SK-N-MC (cell line): ENCODE measurements around the gene UBR3.
"Not testable (repeated sequence)": the region's sequence is repeated elsewhere in the genome, so short reads cannot be mapped to it uniquely, and the experiment has no call there.

Experiments
- DNase-seq: peaks from one replicate; pipeline ENCODE4 v3.0.0-alpha.2; 2011; ENCODE audit warnings: low read depth, low spot score
- H3K27ac ChIP-seq: fragments of 200-600 bp; sonication (generic); 2 replicates; pipeline ENCODE4 v1.5.1; 2016; ENCODE audit warnings: mixed run types
- H3K36me3 ChIP-seq: fragments of 200-600 bp; sonication (generic); 2 replicates; pipeline ENCODE4 v1.6.1; 2017; ENCODE audit warnings: antibody characterized with exemption, low read length, mixed read lengths; ENCODE audit not compliant: insufficient read depth
- H3K4me3 ChIP-seq: fragments of 200-600 bp; sonication (generic); 2 replicates; pipeline ENCODE4 v1.5.1; 2016
- H3K9ac ChIP-seq: fragments of 200-600 bp; sonication (generic); 2 replicates; pipeline ENCODE4 v1.8.0; 2017; ENCODE audit warnings: mixed run types, mixed read lengths; ENCODE audit not compliant: insufficient read length
- H3K9me3 ChIP-seq: fragments of 200-600 bp; sonication (generic); 2 replicates; pipeline ENCODE4 v1.6.1; 2017; ENCODE audit warnings: low read depth, mild to moderate bottlenecking, antibody characterized with exemption, low read length, moderate library complexity, mixed read lengths
- EZH2 ChIP-seq: fragments of 200-600 bp; sonication (generic); IDR thresholded peaks from one replicate; pipeline ENCODE4 v1.6.1; 2017; ENCODE audit warnings: antibody characterized with exemption
- FOXP2 ChIP-seq: optimal IDR thresholded peaks from 2 replicates; pipeline ENCODE3; 2011; ENCODE audit warnings: mild to moderate bottlenecking, moderate library complexity; ENCODE audit not compliant: insufficient read depth; ENCODE audit errors: extremely low read length, control extremely low read depth
- POLR2AphosphoS5 ChIP-seq: IDR thresholded peaks from 2 replicates; pipeline ENCODE4 v1.6.1; 2012; ENCODE audit warnings: mild to moderate bottlenecking, low read depth, low read length, borderline replicate concordance

Gene UBR3

GRCh38 chr2:170113168-170113894 is 286.1 kb downstream of the UBR3 start:
- Histone ChIP-seq H3K27ac (no peak overlapping the region), H3K9ac (no peak overlapping the region), H3K36me3 (no peaks in the 10 kb centered on the region), H3K4me3 (no peak overlapping the region), H3K9me3 (no peaks in the 10 kb centered on the region)
- DNase-seq, result no peak
- TF ChIP-seq EZH2 (no peak), POLR2AphosphoS5 (no peak), FOXP2 (no peak)

GRCh38 chr2:170115501-170116229 is 288.4 kb downstream of the UBR3 start:
- H3K9me3 ChIP-seq, result no peaks in the 10 kb centered on the region
- no peak overlapping the region for H3K27ac ChIP-seq
- H3K36me3 ChIP-seq, result no peaks in the 10 kb centered on the region
- no peak overlapping the region for H3K4me3 ChIP-seq
- TF ChIP-seq EZH2 (no peak), FOXP2 (no peak)
- no peak overlapping the region for H3K9ac ChIP-seq
- no peak for DNase-seq

GRCh38 chr2:170118641-170119040 is 291.4 kb downstream of the UBR3 start:
- Histone ChIP-seq H3K9ac (no peak overlapping the region), H3K4me3 (no peak overlapping the region), H3K27ac (no peak overlapping the region), H3K36me3 (no peaks in the 10 kb centered on the region), H3K9me3 (no peaks in the 10 kb centered on the region)
- TF ChIP-seq EZH2 (no peak), POLR2AphosphoS5 (no peak), FOXP2 (no peak)
- DNase-seq, result no peak

- not testable (repeated sequence) for H3K9me3 ChIP-seq, H3K4me3 ChIP-seq, DNase-seq, H3K36me3 ChIP-seq, H3K9ac ChIP-seq, H3K27ac ChIP-seq
These were observed 292.1 kb downstream of the UBR3 start for GRCh38 chr2:170119326-170119725.

GRCh38 chr2:170121689-170122088 is 294.4 kb downstream of the UBR3 start:
- DNase-seq, result no peak
- no peak overlapping the region for H3K27ac ChIP-seq
- no peak for TF ChIP-seq EZH2
- no peak for TF ChIP-seq POLR2AphosphoS5
- no peak for TF ChIP-seq FOXP2

GRCh38 chr2:170122883-170123547 is 295.8 kb downstream of the UBR3 start:
- TF ChIP-seq EZH2, result no peak
- no peak for TF ChIP-seq POLR2AphosphoS5
- no peak for TF ChIP-seq FOXP2
- no peak for DNase-seq
- Histone ChIP-seq H3K36me3 (no peaks in the 10 kb centered on the region), H3K4me3 (no peak overlapping the region), H3K9ac (no peak overlapping the region), H3K27ac (no peak overlapping the region), H3K9me3 (no peaks in the 10 kb centered on the region)

More at GRCh38 chr2:170121689-170122088, 294.4 kb downstream of the UBR3 start:
- Histone ChIP-seq H3K9ac (no peak overlapping the region), H3K36me3 (no peaks in the 10 kb centered on the region), H3K9me3 (no peaks in the 10 kb centered on the region), H3K4me3 (no peak overlapping the region)

GRCh38 chr2:170123593-170123992 is 296.3 kb downstream of the UBR3 start:
- no peak overlapping the region for H3K27ac ChIP-seq
- no peaks in the 10 kb centered on the region for H3K36me3 ChIP-seq
- no peak for DNase-seq
- TF ChIP-seq EZH2, result no peak
- TF ChIP-seq POLR2AphosphoS5, result no peak
- TF ChIP-seq FOXP2, result no peak
- no peak overlapping the region for H3K4me3 ChIP-seq
- H3K9me3 ChIP-seq, result no peaks in the 10 kb centered on the region
- no peak overlapping the region for H3K9ac ChIP-seq

- H3K4me3 ChIP-seq, H3K27ac ChIP-seq, H3K9ac ChIP-seq, H3K9me3 ChIP-seq, DNase-seq, H3K36me3 ChIP-seq: not testable (repeated sequence)
These were observed 299.0 kb downstream of the UBR3 start for GRCh38 chr2:170126138-170126728.
